GM12878 (cell line): ENCODE measurements around the gene ABCC5. TPM values are rescaled to one million over a fixed set of nuclear protein-coding genes. Genes with fewer than 3 reads are reported as not detected.

Experiments used
- ATAC-seq: fragments of 200-7000 bp; cut with Tn5 transposase; 3 replicates; pipeline ENCODE4 v1.9.1; 2020; ENCODE audit warnings: mild to moderate bottlenecking, moderate library complexity
- BruUV-seq: library from RNA; stranded (reverse); fragments of 400-500 nt; replicated peaks from 2 replicates; lab custom pipeline; 2021; lab: Mats Ljungman, UMichigan
- CTCF ChIA-PET: fragments of 300-600 bp; sonication (Branson Sonifier 250); formaldehyde crosslinking; extraction: SDS; loops from one replicate; lab custom pipeline; 2021; ENCODE audit warnings: inconsistent platforms; lab: Yijun Ruan, JAX
- POLR2A ChIA-PET: fragments of 350-600 bp; formaldehyde crosslinking; extraction: SDS; loops from one replicate; lab custom pipeline; 2021; ENCODE audit warnings: inconsistent platforms; lab: Charles Lee
- RAD21 ChIA-PET: fragments of 300-600 bp; sonication (Branson Sonifier 250); formaldehyde crosslinking; loops from one replicate; lab custom pipeline; 2023; ENCODE audit warnings: antibody characterized with exemption; ENCODE audit not compliant: unreplicated experiment; lab: Charles Lee
- SMC1A ChIA-PET: fragments of 300-600 bp; sonication (Branson Sonifier 250); formaldehyde crosslinking; loops from one replicate; lab custom pipeline; 2023; ENCODE audit not compliant: unreplicated experiment, uncharacterized antibody; lab: Charles Lee
- DNase-seq: peaks from one replicate; pipeline ENCODE4 v3.0.0-alpha.2; 2011; ENCODE audit warnings: low read depth, low spot score
- FAIRE-seq: peaks from 3 replicates; lab custom pipeline; 2011; peaks lifted over from hg19 to GRCh38; lab: Jason Lieb, UNC
- H2AFZ ChIP-seq: 2 replicates; pipeline ENCODE4 v1.6.0; 2011; ENCODE audit warnings: low read depth, low read length, control low read depth; ENCODE audit not compliant: control insufficient read depth
- H3K27ac ChIP-seq: 2 replicates; pipeline ENCODE4 v1.5.1; 2011; ENCODE audit warnings: control low read depth; ENCODE audit not compliant: control insufficient read depth, insufficient read depth
- H3K27me3 ChIP-seq, 2 experiments: replicated peaks in 1 of 2; 2 replicates each; pipeline versions ENCODE4 v1.6.0 to v1.6.1; 2011; ENCODE audit warnings: low read length in 1 of 2; ENCODE audit not compliant: control insufficient read depth in 2 of 2, insufficient read depth in 2 of 2
- H3K36me3 ChIP-seq, 2 experiments: 2 replicates each; pipeline ENCODE4 v1.5.1; 2011; ENCODE audit warnings: low read length in 1 of 2; ENCODE audit not compliant: control insufficient read depth in 2 of 2, insufficient read depth in 2 of 2
- H3K4me1 ChIP-seq: 2 replicates; pipeline ENCODE4 v1.6.1; 2011; ENCODE audit warnings: mild to moderate bottlenecking, low read length, moderate library complexity, mixed read lengths; ENCODE audit not compliant: control insufficient read depth, insufficient read depth
- H3K4me2 ChIP-seq: 2 replicates; pipeline ENCODE4 v1.6.0; 2011; ENCODE audit warnings: control low read depth; ENCODE audit not compliant: control insufficient read depth, insufficient read depth
- H3K4me3 ChIP-seq: fragments of 200-600 bp; sonication (generic); 2 replicates; pipeline ENCODE4 v1.5.1; 2016
- H3K79me2 ChIP-seq: 2 replicates; pipeline ENCODE4 v1.6.0; 2011; ENCODE audit warnings: low read length; ENCODE audit not compliant: control insufficient read depth, insufficient read depth
- H3K9ac ChIP-seq: 2 replicates; pipeline ENCODE4 v1.8.0; 2011; ENCODE audit warnings: low read length, control low read depth, mixed read lengths; ENCODE audit not compliant: control insufficient read depth, insufficient read depth
- H3K9me3 ChIP-seq: replicated peaks from 3 replicates; pipeline ENCODE4 v1.5.1; 2011; ENCODE audit warnings: mild to moderate bottlenecking, low read length; ENCODE audit not compliant: control insufficient read depth, insufficient read depth
- H4K20me1 ChIP-seq: 2 replicates; pipeline ENCODE4 v1.6.0; 2011; ENCODE audit not compliant: control insufficient read depth, insufficient read depth
- CTCF ChIP-seq, 3 experiments: IDR thresholded peaks in 2 of 3; conservative IDR thresholded peaks in 1 of 3; 2 replicates each; pipeline ENCODE4 v1.5.1; 2011; ENCODE audit warnings: low read depth in 3 of 3, low read length in 3 of 3, mild to moderate bottlenecking in 3 of 3, control low read depth in 2 of 3, moderate library complexity in 2 of 3, inconsistent platforms in 1 of 3, mixed read lengths in 1 of 3; ENCODE audit not compliant: control insufficient read depth in 2 of 3, insufficient read depth in 1 of 3; ENCODE audit errors: extremely low read depth in 1 of 3
- EED ChIP-seq: sonication (generic); IDR thresholded peaks from 2 replicates; pipeline ENCODE4 v1.6.1; 2016; ENCODE audit warnings: antibody characterized with exemption, low read depth
- LARP7 ChIP-seq: fragments of 450-650 bp; IDR thresholded peaks from 2 replicates; pipeline ENCODE4 v1.6.1; 2017; ENCODE audit warnings: mild to moderate bottlenecking
- MLLT1 ChIP-seq: fragments of 450-650 bp; IDR thresholded peaks from 2 replicates; pipeline ENCODE4 v1.6.1; 2016; ENCODE audit warnings: mild to moderate bottlenecking
- NBN ChIP-seq: fragments of 450-650 bp; IDR thresholded peaks from 2 replicates; pipeline ENCODE4 v1.6.1; 2016
- PAX5 ChIP-seq: IDR thresholded peaks from 2 replicates; pipeline ENCODE4 v1.6.1; 2011; ENCODE audit warnings: low read depth, low read length, borderline replicate concordance
- RELA ChIP-seq: fragments of 450-650 bp; IDR thresholded peaks from 2 replicates; pipeline ENCODE4 v1.8.0; 2014; ENCODE audit warnings: borderline replicate concordance; ENCODE audit not compliant: partially characterized antibody
- TARDBP ChIP-seq: IDR thresholded peaks from 2 replicates; pipeline ENCODE4 v1.6.1; 2016; ENCODE audit warnings: borderline replicate concordance
- TBL1XR1 ChIP-seq: IDR thresholded peaks from 2 replicates; pipeline ENCODE4 v1.6.1; 2012; ENCODE audit warnings: low read depth, low read length, improper control_type of control experiment
- ZBTB4 ChIP-seq: fragments of 450-650 bp; formaldehyde crosslinking; IDR thresholded peaks from 2 replicates; pipeline ENCODE4 v1.4.0; 2022; ENCODE audit warnings: mild to moderate bottlenecking, moderate library complexity
- ZNF274 ChIP-seq: IDR thresholded peaks from one replicate; pipeline ENCODE4 v1.8.0; 2011; ENCODE audit not compliant: insufficient read length, insufficient read depth
- WGBS: methylation state at CpG from one replicate; pipeline ENCODE4 v1.1.6; 2016; ENCODE audit warnings: low lambda C conversion rate; ENCODE audit not compliant: insufficient replicate concordance, insufficient coverage; ENCODE audit errors: missing lambda C conversion rate; 5-methylcytosine and 5-hydroxymethylcytosine counted together
- in situ Hi-C: fragments of 300-500 bp; cut with MboI; formaldehyde crosslinking; loops from 9 replicates; pipeline ENCODE4 v1.14.3; 2018; ENCODE audit warnings: mixed read lengths
- intact Hi-C: fragments of 100-400 bp; cut with micrococcal nuclease; formaldehyde crosslinking; loops from one replicate; pipeline ENCODE4 v1.14.2; 2022; ENCODE audit not compliant: unreplicated experiment
- polyA plus RNA-seq, 11 experiments: library from polyadenylated mRNA; depleted of rRNA in 4 of 11; unstranded in 6 of 11; stranded (reverse) in 5 of 11; fragments of >200 nt; fragmentation: Nextera tagmentation in 4 of 11; fragmentation: Illumina TruSeq in 1 of 11; extraction: Ambion mirVana in 4 of 11; extraction: Trizol in 1 of 11; gene quantifications; 1 replicate in 1 of 11; 2 replicates in 10 of 11; pipeline versions ENCODE4 v1.2.1 to v1.2.3, GENCODE V29; 2011 to 2016; ENCODE audit warnings: inconsistent platforms in 2 of 11, missing spikeins in 2 of 11, low read depth in 1 of 11
- total RNA-seq, 4 experiments: library from RNA; depleted of rRNA in 3 of 4; stranded (reverse); fragments of >200 nt in 3 of 4; fragmentation: Illumina TruSeq in 1 of 4; extraction: Trizol in 1 of 4; gene quantifications; 2 replicates each; pipeline versions ENCODE4 v1.2.1 to v1.2.3, GENCODE V29; 2013 to 2021

Gene ABCC5
- total and polyA plus RNA-seq, 10 of the 15 experiments (the other 5 are each of a cell fraction or from before 2014, with no cell fraction given), result 6.0 to 17.8 (median 9.7) TPM

GRCh38 chr3:183949690-183950089, 68.0 kb downstream of the ABCC5 start:
- in situ Hi-C loops, result no loop called here
- WGBS, result 77% methylated on average over 12 of the region's 12 CpGs
- Histone ChIP-seq H3K27ac (no peak overlapping the region), H3K4me2 (no peak overlapping the region), H3K9me3 (no peaks in the 10 kb centered on the region), H3K79me2 (no peaks in the 10 kb centered on the region), H2AFZ (no peak overlapping the region), H3K4me3 (no peak overlapping the region), H3K9ac (no peak overlapping the region), H3K27me3 (no peaks in the 10 kb centered on the region), H3K36me3 (no peaks in the 10 kb centered on the region; a peak in 1 of 4 replicates), H4K20me1 (no peaks in the 10 kb centered on the region), H3K4me1 (no peaks in the 10 kb centered on the region)
- intact Hi-C loops, result no loop called here
- ChIA-PET RAD21 (no interaction called here), CTCF (interaction anchor here (1.6 kb wide), 1 partner anchor 68 kb away, joined by 3 read pairs; the partner anchor contains the start of gene ABCC5), POLR2A (no interaction called here), SMC1A (no interaction called here)
- DNase-seq, result no peak
- TF ChIP-seq TARDBP (no peak), MLLT1 (no peak), TBL1XR1 (no peak), NBN (no peak), ZNF274 (no peak), LARP7 (no peak), EED (no peak)
- no TSS peak for BruUV-seq
- no peak for FAIRE-seq
- ATAC-seq, result no peak

GRCh38 chr3:183946037-183946436, 71.6 kb downstream of the ABCC5 start:
- WGBS, result 100% methylated on average over 2 of the region's 2 CpGs
- ChIA-PET SMC1A (interaction anchor here (1.6 kb wide), 1 partner anchor 9 kb away, joined by 3 read pairs; no protein-coding TSS in a partner anchor), POLR2A (no interaction called here), CTCF (interaction anchor here (0.6 to 2.0 kb wide), 3 partner anchors 31 to 405 kb away, joined by 4 read pairs; partner anchors contain the start of gene ABCC5), RAD21 (no interaction called here)
- in situ Hi-C loops (no loop called here), intact Hi-C loops (no loop called here)
- no peaks in the 10 kb centered on the region for H3K4me1 ChIP-seq
- ATAC-seq, result no peak
- H2AFZ ChIP-seq, result no peak overlapping the region
- no peaks in the 10 kb centered on the region for H3K36me3 ChIP-seq
- no peak for DNase-seq
- no peak overlapping the region for H3K27ac ChIP-seq
- no peaks in the 10 kb centered on the region for H4K20me1 ChIP-seq
- H3K9ac ChIP-seq, result no peak overlapping the region
- BruUV-seq, result no TSS peak
- no peaks in the 10 kb centered on the region for H3K79me2 ChIP-seq
- FAIRE-seq, result no peak
- H3K27me3 ChIP-seq, result no peaks in the 10 kb centered on the region
- no peak overlapping the region for H3K4me2 ChIP-seq
- H3K4me3 ChIP-seq, result no peak overlapping the region
- H3K9me3 ChIP-seq, result no peaks in the 10 kb centered on the region
- TF ChIP-seq ZBTB4, result no peak
- no peak for TF ChIP-seq CTCF (IDR thresholded peaks at IDR 0.05 in 2 of 3, conservative IDR thresholded peaks at IDR 0.05 in 1 of 3; ENCODE audit: control insufficient read depth in 2 of 3, extremely low read depth in 1 of 3, insufficient read depth in 1 of 3, low read depth in 3 of 3, low read length in 3 of 3)
- TF ChIP-seq PAX5, result no peak
- TF ChIP-seq RELA, result no peak
